GM12864 (cell line): Measurements from ENCODE around the gene CORT.

Experiments
- DNase-seq: peaks from one replicate; pipeline ENCODE4 v3.0.0-alpha.2; 2011; ENCODE audit warnings: low read depth
- H3K4me3 ChIP-seq: 2 replicates; pipeline ENCODE4 v1.5.1; 2011; ENCODE audit warnings: mild to moderate bottlenecking, low read depth, low read length, control low read depth
- TF ChIP-seq, protein P1 (sequence below): IDR thresholded peaks from 2 replicates; pipeline ENCODE4 v1.5.1; 2011; ENCODE audit warnings: low read depth, mild to moderate bottlenecking, moderate library complexity, low read length, control low read depth, inconsistent platforms; ENCODE audit errors: missing control alignments

Gene CORT

DNA sequence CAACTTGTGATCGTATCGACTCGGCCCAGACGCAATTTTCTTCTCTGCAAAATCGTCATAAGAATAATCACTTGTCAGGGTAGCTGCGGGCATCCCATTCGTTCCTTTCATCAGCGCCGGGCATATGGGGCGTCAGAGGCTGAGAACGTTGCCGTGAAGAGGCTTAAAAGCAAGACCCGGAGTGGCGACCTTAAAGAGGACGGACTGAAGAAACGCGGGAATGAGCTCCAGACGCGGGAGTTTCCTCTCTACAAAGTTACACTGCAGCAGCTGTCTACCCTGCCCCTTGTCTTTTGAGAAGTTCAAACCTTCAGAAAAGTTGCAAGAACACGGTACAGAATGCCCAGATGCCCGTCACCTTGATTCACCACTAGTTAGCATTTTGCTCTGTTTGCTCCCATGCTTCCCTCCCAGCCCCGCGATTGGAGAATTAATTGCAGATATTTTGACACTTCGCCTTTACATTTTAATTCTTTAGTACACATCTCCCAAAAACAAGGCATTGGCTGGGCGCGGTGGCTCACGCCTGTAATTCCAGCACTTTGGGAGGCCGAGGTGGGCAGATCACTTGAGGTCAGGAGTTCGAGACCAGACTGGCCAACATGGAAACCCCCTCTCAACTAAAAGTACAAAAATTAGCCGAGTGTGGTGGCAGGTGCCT is 18.6 kb upstream of the CORT start:
- no peak for DNase-seq
- H3K4me3 ChIP-seq, result peak overlapping the region; percentile 96
- TF ChIP-seq, protein P1, sequence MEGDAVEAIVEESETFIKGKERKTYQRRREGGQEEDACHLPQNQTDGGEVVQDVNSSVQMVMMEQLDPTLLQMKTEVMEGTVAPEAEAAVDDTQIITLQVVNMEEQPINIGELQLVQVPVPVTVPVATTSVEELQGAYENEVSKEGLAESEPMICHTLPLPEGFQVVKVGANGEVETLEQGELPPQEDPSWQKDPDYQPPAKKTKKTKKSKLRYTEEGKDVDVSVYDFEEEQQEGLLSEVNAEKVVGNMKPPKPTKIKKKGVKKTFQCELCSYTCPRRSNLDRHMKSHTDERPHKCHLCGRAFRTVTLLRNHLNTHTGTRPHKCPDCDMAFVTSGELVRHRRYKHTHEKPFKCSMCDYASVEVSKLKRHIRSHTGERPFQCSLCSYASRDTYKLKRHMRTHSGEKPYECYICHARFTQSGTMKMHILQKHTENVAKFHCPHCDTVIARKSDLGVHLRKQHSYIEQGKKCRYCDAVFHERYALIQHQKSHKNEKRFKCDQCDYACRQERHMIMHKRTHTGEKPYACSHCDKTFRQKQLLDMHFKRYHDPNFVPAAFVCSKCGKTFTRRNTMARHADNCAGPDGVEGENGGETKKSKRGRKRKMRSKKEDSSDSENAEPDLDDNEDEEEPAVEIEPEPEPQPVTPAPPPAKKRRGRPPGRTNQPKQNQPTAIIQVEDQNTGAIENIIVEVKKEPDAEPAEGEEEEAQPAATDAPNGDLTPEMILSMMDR, result no peak

DNA sequence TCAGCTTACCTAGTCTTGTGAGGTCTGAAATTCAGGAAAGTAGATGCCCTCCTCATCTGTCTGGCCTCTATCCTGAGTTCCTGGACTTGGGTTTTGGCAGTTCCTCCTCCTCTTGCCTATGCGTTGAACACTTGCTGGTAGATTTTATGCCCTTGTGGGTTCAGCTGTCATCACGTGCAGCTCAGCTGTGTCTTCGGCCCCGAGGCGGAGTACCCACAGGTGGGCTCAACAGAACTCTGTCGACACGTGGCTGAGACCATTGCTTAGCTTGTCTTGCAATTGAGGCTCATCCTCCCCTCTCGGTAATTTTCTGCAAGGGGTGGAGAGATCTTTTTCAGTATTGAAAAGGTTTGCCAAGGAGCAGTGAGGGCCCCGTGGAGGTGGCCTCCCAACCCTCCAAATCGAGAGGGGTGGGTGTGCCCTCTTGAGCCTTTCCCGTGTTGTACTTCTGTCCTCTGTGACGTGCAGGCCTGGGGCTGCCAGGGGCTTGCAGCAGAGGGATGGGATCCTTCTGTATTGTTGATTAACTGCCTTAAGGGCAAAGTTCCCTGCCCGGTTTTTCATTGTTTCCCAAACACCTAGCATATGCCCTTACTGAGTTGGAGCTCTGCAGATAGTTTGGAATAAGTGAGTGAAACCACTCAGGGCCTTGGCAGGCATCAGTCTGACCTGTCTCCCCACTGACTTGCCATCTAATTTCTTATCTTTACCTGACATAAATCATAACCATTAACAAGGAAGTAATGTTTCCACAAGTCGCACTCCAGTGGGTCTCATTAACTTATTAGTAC is 16.7 kb upstream of the CORT start:
- no peak for DNase-seq

DNA sequence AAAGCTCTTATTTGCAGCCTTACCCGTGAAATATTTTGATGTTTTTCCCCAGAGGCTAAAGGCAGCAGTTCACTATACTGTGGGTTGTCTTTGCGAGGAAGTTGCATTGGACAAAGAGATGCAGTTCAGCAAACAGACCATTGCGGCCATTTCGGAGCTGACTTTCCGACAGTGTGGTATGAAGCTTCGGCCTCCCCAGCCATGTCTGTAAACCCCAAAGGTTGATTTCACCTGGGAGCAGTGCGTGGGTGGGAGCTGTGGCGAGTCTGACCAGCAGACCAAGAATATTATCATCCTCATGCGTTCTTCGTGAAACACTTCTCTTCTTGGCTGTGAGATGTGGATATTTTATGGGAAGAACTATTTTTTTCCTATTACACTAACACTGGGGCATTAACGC is 16.0 kb upstream of the CORT start:
- TF ChIP-seq, protein P1, result no peak
- no peak overlapping the region for H3K4me3 ChIP-seq
- DNase-seq, result no peak

More for the DNA sequence above, 16.7 kb upstream of the CORT start:
- TF ChIP-seq, protein P1, result no peak
- H3K4me3 ChIP-seq, result no peak overlapping the region

DNA sequence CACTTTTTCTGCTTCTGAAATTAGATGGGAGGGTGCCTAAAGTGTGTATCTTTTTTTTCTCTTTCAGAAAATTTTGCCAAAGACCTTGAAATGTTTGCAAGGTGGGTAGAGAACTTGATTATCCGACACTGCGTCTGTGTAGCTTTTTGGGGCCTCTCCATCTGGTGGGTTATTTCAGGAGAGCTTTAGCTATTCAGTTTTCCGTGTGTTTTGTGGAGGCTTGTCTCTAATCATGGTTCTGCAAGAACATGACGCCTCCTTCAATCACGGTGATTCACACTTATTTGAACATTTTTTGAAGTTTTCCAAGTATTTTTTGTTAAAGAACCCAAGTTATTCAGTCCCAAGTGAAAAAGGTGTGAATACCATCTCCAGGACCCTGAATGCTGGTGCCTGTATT is 15.2 kb upstream of the CORT start:
- TF ChIP-seq, protein P1, result no peak
- no peak overlapping the region for H3K4me3 ChIP-seq
- no peak for DNase-seq

DNA sequence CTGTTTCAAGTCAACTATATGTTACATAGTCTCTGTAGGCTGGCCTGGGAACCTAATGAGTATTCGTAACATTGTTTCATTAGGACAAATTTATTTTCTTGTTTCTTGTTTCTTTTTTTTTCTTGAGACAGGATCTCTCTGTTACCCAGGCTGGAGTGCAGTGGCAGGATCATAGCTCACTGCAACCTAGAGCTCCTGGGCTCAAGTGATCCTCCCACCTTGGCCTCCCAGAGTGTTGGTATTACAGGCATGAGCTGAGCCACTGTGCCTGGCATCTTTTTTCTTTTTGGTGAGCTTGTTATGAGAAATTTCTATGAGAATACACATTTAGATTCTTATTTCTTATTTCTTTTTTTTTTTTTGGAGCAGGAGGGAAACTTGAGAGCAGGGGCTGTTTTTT is 12.8 kb upstream of the CORT start:
- H3K4me3 ChIP-seq, result no peak overlapping the region
- TF ChIP-seq, protein P1, result no peak
- DNase-seq, result no peak

DNA sequence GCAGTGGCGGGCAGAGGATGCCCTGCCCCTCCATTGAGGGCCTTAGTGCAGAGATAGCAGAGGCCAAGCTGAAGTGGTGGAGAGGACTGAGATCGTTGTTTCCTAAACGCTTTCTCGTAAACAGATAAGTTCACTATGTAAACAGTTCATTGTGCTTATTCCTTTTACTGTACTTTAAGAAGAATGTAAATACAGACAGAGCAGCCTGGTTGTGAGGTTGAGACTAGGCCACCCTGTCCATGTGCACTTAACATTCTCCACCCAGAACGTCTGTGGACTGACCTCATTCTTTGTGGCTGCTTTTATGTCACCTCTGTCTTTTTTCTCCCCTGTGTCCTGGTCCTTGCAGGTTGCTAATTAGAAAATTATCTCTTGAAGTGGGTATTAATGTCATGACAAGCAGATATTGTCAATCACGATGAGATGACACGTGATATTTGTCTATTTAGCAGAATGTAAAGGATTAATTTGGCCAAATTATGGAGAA is 11.1 kb upstream of the CORT start:
- TF ChIP-seq, protein P1, result no peak
- H3K4me3 ChIP-seq, result no peak overlapping the region
- DNase-seq, result no peak
